ENCODE measurements around the gene MAML2.
"Not testable (repeated sequence)": the region's sequence is repeated elsewhere in the genome, so short reads cannot be mapped to it uniquely, and the experiment has no call there.

The MAML2 gene

GRCh38 chr11:96268527-96268926 is 74.5 kb downstream of the MAML2 start:
- DNase-seq (ENCODE audit: low spot score) = not testable (repeated sequence)

DNA sequence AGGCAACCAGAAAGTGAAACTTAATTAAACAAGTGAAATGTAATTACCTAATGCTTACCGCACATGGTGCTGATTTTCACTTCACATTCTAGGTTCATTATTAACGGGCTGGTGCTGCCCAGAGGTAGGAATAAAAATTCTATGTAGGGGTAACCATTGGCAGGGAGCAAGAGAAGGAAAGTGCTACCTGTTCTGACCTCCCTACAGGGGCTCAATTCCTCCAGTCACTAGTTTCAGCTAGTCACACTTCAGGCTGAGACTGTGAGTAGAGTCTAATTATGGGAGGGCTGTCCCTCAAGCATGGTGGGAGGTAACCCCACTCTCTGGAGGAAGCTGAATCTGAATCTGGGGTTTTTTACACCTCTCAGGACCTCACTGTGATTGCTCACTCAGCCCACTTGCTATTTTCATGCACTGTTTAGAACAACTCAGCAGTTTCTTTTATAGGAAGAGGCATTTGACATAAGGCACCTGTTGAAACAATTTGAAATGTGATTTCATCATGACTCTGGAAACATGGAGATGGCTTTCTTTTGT is 75.4 kb downstream of the MAML2 start:
- no peak for DNase-seq (ENCODE audit: low spot score)

GRCh38 chr11:96267001-96267495 is 75.9 kb downstream of the MAML2 start:
- no peak for DNase-seq (ENCODE audit: low spot score)

GRCh38 chr11:96265972-96266371 is 77.0 kb downstream of the MAML2 start:
- no peak for DNase-seq (ENCODE audit: low spot score)

- DNase-seq (ENCODE audit: low spot score) = no peak
Observed at GRCh38 chr11:96265220-96265737, 77.7 kb downstream of the MAML2 start.

- DNase-seq (ENCODE audit: low spot score) = no peak
Observed at GRCh38 chr11:96264364-96264763, 78.6 kb downstream of the MAML2 start.

- DNase-seq (ENCODE audit: low spot score) = no peak
Observed at GRCh38 chr11:96263238-96263763, 79.7 kb downstream of the MAML2 start.

DNA sequence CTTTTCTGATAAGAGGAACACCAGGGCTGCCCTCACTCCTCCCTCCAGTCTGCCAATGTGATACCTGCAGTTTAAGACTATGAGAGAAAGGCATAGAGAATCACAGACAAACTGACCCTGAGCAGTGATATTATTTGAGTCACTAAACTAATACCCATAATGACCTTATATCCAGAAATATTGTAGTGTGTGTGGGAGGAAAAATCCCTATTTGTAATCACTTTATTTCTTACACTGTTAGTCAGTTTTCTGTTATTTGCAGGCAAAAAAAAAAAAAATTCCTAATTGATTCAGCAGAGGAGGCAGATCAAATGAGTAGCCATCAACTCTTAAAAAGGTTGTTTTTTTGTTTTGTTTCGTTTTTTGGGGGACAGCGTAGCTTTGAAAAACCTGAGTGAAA is 82.5 kb downstream of the MAML2 start:
- DNase-seq (ENCODE audit: low spot score) = no peak

- no peak for DNase-seq (ENCODE audit: low spot score)
Observed at GRCh38 chr11:96260067-96260511, 82.9 kb downstream of the MAML2 start.

- no peak for DNase-seq (ENCODE audit: low spot score)
Observed at GRCh38 chr11:96259134-96259830, 83.7 kb downstream of the MAML2 start.

GRCh38 chr11:96257972-96258934 is 84.7 kb downstream of the MAML2 start:
- no peak for DNase-seq (ENCODE audit: low spot score)

- DNase-seq (ENCODE audit: low spot score) = no peak
Observed at GRCh38 chr11:96257036-96257435, 86.0 kb downstream of the MAML2 start.

- DNase-seq (ENCODE audit: low spot score) = no peak
Observed at GRCh38 chr11:96256215-96257011, 86.6 kb downstream of the MAML2 start.

DNA sequence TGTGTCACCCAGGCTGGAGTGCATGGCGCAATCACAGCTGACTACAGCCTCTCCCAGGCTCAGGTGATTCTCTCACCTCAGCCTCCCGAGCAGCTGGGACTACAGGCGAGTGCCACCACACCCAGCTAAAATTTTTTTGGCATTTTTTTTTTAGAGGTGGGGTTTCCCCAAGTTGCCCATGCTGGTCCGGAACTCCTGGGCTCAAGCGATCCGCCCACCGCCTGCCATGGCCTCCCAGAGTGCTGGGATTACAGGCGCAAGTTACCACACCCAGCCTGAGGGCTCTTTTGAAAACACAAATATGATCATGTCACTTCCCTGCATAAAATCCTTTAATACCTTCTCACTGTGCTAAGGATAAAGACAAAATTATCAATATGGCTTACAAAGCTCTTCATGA is 88.1 kb downstream of the MAML2 start:
- DNase-seq (ENCODE audit: low spot score) = no peak

DNA sequence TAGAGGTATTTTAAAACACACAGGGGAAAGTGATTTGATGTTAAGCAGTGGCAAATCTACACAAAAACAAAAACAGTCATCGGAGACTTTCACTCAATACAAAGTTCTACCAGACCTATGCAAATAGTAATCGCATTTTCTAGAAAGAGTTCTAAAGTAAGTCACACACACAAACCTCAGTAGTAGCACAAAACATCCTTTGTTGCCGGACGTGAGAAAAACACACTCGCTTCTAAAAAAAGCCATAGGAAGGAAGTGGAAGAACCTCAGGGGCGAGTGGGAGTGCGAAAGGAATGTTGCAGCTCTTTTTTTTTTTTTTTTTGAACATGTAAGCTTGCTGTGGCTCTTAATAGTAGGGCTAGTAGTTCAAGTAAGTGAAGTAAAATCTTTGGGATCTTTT is 88.9 kb downstream of the MAML2 start:
- no peak for DNase-seq (ENCODE audit: low spot score)

DNA sequence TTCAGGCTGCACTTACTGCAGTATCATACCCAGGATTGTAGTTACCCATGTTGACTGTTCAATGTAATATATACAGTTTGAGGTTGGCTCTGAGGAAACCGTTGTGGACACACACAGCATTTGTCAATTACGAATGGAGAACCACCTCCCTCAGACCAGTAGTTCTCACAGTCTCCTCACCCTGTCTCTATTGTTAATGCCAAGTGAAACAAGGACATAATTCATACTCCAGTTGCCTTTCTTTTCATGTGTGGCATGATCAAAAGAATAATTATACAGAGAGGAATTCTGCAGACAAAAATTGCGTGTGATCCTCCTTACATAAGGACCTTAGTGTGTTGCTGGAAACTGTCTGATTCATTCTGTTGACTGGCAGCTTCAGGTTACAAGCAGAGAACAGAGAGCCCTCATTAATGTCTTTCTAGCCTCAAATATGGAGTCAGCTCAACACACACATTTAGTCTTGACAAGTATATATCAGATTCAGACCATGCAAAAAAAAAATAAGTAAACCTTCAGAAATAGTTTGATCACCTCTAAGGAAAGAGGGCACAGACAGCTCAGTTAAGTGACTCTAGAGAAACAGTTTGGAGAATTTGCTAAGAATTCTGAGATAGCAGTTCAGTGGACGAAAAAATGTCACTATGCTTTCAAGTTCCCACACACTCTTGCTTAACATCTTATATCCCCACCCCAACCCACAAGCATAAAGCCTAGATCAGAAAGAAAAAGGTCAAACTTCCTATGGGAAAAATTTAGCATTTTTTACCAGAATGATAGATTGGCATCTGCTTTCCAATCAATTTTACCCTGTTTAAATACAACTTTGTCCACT is 96.1 kb downstream of the MAML2 start:
- DNase-seq (ENCODE audit: low spot score) = no peak

GRCh38 chr11:96242971-96243647 is 99.9 kb downstream of the MAML2 start:
- DNase-seq (ENCODE audit: low spot score) = peak; percentile 88

DNA sequence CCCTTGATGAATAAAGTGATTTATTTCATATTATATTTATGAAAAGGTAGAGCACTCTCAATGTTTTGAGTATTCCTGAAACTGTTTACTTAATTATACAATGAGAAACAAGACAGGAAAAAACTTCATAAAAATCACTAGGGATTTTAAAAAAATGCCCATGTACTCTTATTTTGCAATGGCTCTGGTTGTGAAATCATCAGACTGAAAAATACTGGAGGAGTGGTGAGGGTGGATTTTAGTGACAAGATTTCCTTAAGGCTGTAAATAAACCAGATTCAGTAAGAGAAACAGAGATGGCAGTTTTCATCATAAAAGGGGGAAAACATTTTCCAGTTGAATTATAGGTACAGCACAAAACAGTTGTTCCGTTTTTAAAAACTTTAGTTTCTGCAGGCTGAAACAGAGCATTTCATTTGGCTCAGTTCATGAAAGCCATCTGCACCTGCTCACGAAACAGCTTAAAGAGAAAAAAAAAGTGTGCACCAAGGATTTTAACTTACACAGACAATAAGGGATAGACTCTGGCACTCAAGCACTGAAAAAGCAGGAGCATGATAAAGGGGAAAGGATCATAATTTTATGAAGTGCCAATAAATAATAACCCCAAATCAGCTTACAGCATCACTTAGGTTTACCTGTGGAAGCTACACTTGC is 100.7 kb downstream of the MAML2 start:
- no peak for DNase-seq (ENCODE audit: low spot score)

DNA sequence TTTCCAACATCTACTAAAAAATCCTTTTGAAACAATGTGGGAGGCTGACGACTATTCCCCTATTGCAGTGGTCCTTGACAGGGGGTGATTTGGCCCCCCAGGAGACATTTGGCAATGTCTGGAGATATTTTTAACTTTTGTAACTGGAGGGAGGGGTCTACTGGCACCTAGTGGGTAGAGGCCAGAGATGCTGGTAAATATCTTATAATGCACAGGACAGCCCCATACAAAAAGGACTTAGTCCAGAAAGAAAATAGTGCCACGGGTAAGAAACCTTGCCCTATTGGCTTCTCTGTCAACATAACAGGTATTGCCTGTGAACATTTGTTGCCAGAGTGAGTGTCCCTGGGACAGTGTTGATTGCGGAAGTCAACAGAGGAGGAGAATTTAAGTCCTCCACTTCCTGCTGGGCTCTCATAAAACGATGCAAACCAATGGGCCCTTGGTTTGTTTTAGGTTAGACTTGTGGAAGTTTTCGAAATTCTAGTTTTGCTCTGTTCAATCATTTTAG is 101.6 kb downstream of the MAML2 start:
- DNase-seq (ENCODE audit: low spot score) = no peak
